MCF 10A (cell line): Measurements from ENCODE around the gene CXCL8. TPM values are rescaled to one million over a fixed set of nuclear protein-coding genes. Genes with fewer than 3 reads are reported as not detected.

Experiments
- BruUV-seq: library from RNA; stranded (reverse); fragments of 400-500 nt; replicated peaks from 2 replicates; lab custom pipeline; 2021; lab: Mats Ljungman, UMichigan
- CTCF ChIA-PET: fragments of 300-600 bp; sonication (Branson Sonifier 250); formaldehyde crosslinking; extraction: SDS; loops from one replicate; lab custom pipeline; 2021; ENCODE audit warnings: antibody characterized with exemption, inconsistent platforms; lab: Yijun Ruan, JAX
- POLR2A ChIA-PET: fragments of 300-600, 350-650 bp; sonication (Branson Sonifier 250); formaldehyde crosslinking; extraction: SDS; loops from one replicate; lab custom pipeline; 2020; ENCODE audit warnings: antibody characterized with exemption, inconsistent platforms; lab: Yijun Ruan, JAX
- DNase-seq: peaks from one replicate; pipeline ENCODE4 v3.0.0-alpha.2; 2018; ENCODE audit not compliant: unreplicated experiment
- H3K27ac Mint-ChIP-seq: one replicate; pipeline ENCODE4 v1.8.0; 2022; ENCODE audit warnings: mild to moderate bottlenecking, low read depth, mixed read lengths; ENCODE audit not compliant: unreplicated experiment
- H3K27me3 Mint-ChIP-seq: one replicate; pipeline ENCODE4 v1.8.0; 2022; ENCODE audit warnings: mixed read lengths; ENCODE audit not compliant: insufficient read depth, unreplicated experiment
- H3K36me3 Mint-ChIP-seq: one replicate; pipeline ENCODE4 v1.8.0; 2022; ENCODE audit warnings: mild to moderate bottlenecking, moderate library complexity, mixed read lengths; ENCODE audit not compliant: insufficient read depth, unreplicated experiment
- H3K4me1 Mint-ChIP-seq: one replicate; pipeline ENCODE4 v1.8.0; 2022; ENCODE audit warnings: mixed read lengths; ENCODE audit not compliant: insufficient read depth, unreplicated experiment
- H3K4me3 Mint-ChIP-seq: one replicate; pipeline ENCODE4 v1.8.0; 2022; ENCODE audit warnings: mild to moderate bottlenecking, moderate library complexity, mixed read lengths; ENCODE audit not compliant: unreplicated experiment
- H3K9me3 Mint-ChIP-seq: one replicate; pipeline ENCODE4 v1.8.0; 2022; ENCODE audit warnings: mixed read lengths; ENCODE audit not compliant: unreplicated experiment
- intact Hi-C: fragments of 100-400 bp; cut with micrococcal nuclease; formaldehyde crosslinking; loops from 2 replicates; pipeline ENCODE4 v1.14.1; 2022
- total RNA-seq: library from RNA; stranded (reverse); gene quantifications from 2 replicates; pipeline ENCODE4 v1.2.3, GENCODE V29; 2022
- TF ChIP-seq, protein P1 (sequence below): fragments of 200-600 bp; IDR thresholded peaks from one replicate; pipeline ENCODE4 v1.8.0; 2022; ENCODE audit warnings: antibody characterized with exemption, mild to moderate bottlenecking; ENCODE audit not compliant: unreplicated experiment

Gene CXCL8
- total RNA-seq, 1 experiment from 2014 or later = 36.2 TPM

DNA sequence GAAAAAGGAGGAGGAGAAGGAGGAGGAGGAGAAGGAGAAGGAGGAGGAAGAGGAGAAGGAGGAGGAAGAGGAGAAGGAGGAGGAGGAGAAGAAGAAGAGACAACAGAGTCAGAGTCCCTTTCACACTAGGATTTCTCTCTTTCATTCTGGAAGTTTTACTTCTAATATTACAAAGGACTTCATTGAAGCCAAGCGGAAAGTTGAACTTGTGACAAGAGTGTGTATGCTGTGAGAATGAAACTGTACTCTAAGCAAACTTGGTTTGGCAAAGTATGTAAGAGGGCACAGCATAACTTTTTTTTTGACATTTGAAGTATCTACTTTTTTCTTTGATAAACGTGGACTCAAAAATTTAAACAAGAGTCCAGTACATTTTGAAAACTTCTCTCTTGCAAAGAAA is 48.0 kb downstream of the CXCL8 start:
- H3K4me3 Mint-ChIP-seq = no peak overlapping the region
- peaks cover 12% of the 10 kb centered on the region for H3K9me3 Mint-ChIP-seq
- TF ChIP-seq, protein P1, sequence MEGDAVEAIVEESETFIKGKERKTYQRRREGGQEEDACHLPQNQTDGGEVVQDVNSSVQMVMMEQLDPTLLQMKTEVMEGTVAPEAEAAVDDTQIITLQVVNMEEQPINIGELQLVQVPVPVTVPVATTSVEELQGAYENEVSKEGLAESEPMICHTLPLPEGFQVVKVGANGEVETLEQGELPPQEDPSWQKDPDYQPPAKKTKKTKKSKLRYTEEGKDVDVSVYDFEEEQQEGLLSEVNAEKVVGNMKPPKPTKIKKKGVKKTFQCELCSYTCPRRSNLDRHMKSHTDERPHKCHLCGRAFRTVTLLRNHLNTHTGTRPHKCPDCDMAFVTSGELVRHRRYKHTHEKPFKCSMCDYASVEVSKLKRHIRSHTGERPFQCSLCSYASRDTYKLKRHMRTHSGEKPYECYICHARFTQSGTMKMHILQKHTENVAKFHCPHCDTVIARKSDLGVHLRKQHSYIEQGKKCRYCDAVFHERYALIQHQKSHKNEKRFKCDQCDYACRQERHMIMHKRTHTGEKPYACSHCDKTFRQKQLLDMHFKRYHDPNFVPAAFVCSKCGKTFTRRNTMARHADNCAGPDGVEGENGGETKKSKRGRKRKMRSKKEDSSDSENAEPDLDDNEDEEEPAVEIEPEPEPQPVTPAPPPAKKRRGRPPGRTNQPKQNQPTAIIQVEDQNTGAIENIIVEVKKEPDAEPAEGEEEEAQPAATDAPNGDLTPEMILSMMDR = no peak
- H3K4me1 Mint-ChIP-seq = no peaks in the 10 kb centered on the region
- no peak overlapping the region for H3K27ac Mint-ChIP-seq
- ChIA-PET POLR2A (no interaction called here), CTCF (no interaction called here)
- intact Hi-C loops = no loop called here
- no peaks in the 10 kb centered on the region for H3K36me3 Mint-ChIP-seq
- no peaks in the 10 kb centered on the region for H3K27me3 Mint-ChIP-seq
- no peak for DNase-seq
- BruUV-seq = no TSS peak

Other genes with a start within 250 kb of the CXCL8 start
- gene RASSF6, start 120.1 kb upstream of the CXCL8 start, total RNA-seq = 1.6 and 2.4 TPM in 2 replicates
- not detected in 2 replicates for gene CXCL6, start 96.1 kb downstream of the CXCL8 start, total RNA-seq
- not detected in 2 replicates for gene PF4V1, start 112.7 kb downstream of the CXCL8 start, total RNA-seq
- gene CXCL1, start 128.8 kb downstream of the CXCL8 start, total RNA-seq = 35.0 and 49.3 TPM in 2 replicates
- not detected in 2 replicates for gene PF4, start 241.5 kb downstream of the CXCL8 start, total RNA-seq
- gene PPBP, start 247.6 kb downstream of the CXCL8 start, total RNA-seq = not detected in 2 replicates